Prostate gland (tissue), 2 donors: ENCODE results near the gene PHF12. TPM values are rescaled to one million over a fixed set of nuclear protein-coding genes. Genes with fewer than 3 reads are reported as not detected.
A peak's percentile ranks its signal among the peaks of the same experiment; 100 is the strongest.

Experiments used
- DNase-seq: peaks from one replicate; pipeline ENCODE4 v3.0.0-alpha.2; 2019; ENCODE audit warnings: low spot score
- H3K27ac ChIP-seq, 2 donors: fragments of 200-600 bp; sonication (generic); 2 replicates each; pipeline ENCODE4 v1.5.1; 2017 to 2019
- H3K27me3 ChIP-seq: fragments of 200-600 bp; sonication (generic); replicated peaks from 2 replicates; pipeline ENCODE4 v1.5.1; 2019; ENCODE audit not compliant: insufficient read depth
- H3K36me3 ChIP-seq, 2 donors: fragments of 200-600 bp; sonication (generic); 1 replicate in 1 of 2; 2 replicates in 1 of 2; pipeline versions ENCODE4 v1.5.1 to v1.8.1; 2017 to 2019
- H3K4me1 ChIP-seq: fragments of 200-600 bp; sonication (generic); replicated peaks from 2 replicates; pipeline ENCODE4 v1.5.1; 2019
- H3K4me3 ChIP-seq, 2 donors: fragments of 200-600 bp; sonication (generic); 2 replicates each; pipeline ENCODE4 v1.5.1; 2017 to 2019
- H3K9me3 ChIP-seq: fragments of 200-600 bp; sonication (generic); 2 replicates; pipeline ENCODE4 v1.5.1; 2017
- POLR2A ChIP-seq: fragments of 450-650 bp; IDR thresholded peaks from one replicate; pipeline ENCODE4 v1.6.1; 2016; ENCODE audit warnings: antibody characterized with exemption, mild to moderate bottlenecking
- POLR2AphosphoS5 ChIP-seq: sonication (generic); formaldehyde crosslinking; IDR thresholded peaks from one replicate; pipeline ENCODE4 v1.6.1; 2017; ENCODE audit warnings: antibody characterized with exemption
- WGBS: methylation state at CpG from one replicate; pipeline ENCODE4 v1.1.5; 2018; 5-methylcytosine and 5-hydroxymethylcytosine counted together
- intact Hi-C: fragments of 100-400 bp; cut with DNase I; formaldehyde crosslinking; loops from one replicate; pipeline ENCODE4 v1.14.2; 2022
- total RNA-seq, 2 donors: library from RNA; depleted of rRNA; stranded (reverse); fragments of >200 nt; gene quantifications; one replicate each; pipeline ENCODE4 v1.1.0, GENCODE V29; 2016
- TF ChIP-seq, protein P1 (sequence below), 4 experiments: fragments of 200-600 bp in 2 of 4; fragments of 450-650 bp in 2 of 4; sonication (generic) in 2 of 4; IDR thresholded peaks; 1 replicate in 3 of 4; 2 replicates in 1 of 4; pipeline ENCODE4 v1.5.1; 2016 to 2019; ENCODE audit warnings: antibody characterized with exemption in 4 of 4, mild to moderate bottlenecking in 2 of 4, moderate library complexity in 2 of 4

Gene PHF12
- total RNA-seq, 2 donors from 2014 or later = 74.9 to 112 TPM

DNA sequence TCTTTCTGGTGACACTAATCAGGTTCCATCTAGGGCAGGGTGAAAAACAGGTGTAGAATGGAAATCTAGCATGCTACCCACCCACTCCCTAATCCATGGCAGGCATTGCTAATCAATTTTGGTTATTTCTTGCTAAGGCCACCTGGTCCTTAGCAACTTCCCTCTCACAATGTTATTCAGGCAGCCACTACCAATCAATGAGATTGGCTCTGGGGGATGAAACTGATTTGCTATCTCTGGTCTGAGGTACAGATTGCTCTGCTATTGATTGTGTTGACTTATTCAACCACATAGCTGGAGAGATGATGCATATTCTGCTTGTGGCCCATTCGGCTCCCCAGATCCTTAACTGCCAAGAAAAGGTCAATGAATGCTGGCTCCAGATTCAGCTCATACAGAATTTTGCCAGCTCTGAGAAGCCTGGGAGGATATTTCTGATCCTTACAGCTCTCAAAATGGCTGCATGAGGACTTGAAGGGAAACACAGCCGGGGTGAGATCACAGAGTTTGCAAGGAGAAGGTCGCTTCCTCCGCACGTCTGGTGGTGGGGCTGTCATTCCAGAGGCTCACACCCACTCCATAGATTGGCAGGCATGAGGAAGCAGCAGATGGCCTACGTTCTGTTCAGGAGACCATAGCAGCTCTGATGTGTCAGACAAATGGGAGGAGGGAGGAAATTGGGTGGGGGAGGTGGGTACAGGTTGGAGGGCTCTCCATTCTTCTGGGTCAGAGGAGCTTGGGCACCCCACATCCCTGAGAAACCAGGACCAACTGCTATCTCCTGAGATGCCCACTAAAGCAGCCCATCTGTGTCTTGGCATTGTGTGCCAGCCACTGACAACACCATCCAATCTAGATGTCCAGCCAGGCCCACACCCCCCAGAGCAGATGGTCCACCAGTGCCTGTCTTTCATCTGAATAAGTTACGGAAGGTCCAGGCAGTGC lies 32.2 kb upstream of the PHF12 start:
- 72% methylated on average over 7 of the region's 7 CpGs for WGBS
- Histone ChIP-seq H3K4me3 (no peak overlapping the region), H3K9me3 (no peaks in the 10 kb centered on the region), H3K36me3 (no peaks in the 10 kb centered on the region), H3K4me1 (peaks cover 18% of the 10 kb centered on the region), H3K27me3 (no peaks in the 10 kb centered on the region), H3K27ac (no peak overlapping the region)
- DNase-seq = no peak
- TF ChIP-seq POLR2A (no peak), POLR2AphosphoS5 (no peak)
- TF ChIP-seq, protein P1, sequence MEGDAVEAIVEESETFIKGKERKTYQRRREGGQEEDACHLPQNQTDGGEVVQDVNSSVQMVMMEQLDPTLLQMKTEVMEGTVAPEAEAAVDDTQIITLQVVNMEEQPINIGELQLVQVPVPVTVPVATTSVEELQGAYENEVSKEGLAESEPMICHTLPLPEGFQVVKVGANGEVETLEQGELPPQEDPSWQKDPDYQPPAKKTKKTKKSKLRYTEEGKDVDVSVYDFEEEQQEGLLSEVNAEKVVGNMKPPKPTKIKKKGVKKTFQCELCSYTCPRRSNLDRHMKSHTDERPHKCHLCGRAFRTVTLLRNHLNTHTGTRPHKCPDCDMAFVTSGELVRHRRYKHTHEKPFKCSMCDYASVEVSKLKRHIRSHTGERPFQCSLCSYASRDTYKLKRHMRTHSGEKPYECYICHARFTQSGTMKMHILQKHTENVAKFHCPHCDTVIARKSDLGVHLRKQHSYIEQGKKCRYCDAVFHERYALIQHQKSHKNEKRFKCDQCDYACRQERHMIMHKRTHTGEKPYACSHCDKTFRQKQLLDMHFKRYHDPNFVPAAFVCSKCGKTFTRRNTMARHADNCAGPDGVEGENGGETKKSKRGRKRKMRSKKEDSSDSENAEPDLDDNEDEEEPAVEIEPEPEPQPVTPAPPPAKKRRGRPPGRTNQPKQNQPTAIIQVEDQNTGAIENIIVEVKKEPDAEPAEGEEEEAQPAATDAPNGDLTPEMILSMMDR (IDR thresholded peaks at IDR 0.05) = no peak
- intact Hi-C loops = no loop called here

DNA sequence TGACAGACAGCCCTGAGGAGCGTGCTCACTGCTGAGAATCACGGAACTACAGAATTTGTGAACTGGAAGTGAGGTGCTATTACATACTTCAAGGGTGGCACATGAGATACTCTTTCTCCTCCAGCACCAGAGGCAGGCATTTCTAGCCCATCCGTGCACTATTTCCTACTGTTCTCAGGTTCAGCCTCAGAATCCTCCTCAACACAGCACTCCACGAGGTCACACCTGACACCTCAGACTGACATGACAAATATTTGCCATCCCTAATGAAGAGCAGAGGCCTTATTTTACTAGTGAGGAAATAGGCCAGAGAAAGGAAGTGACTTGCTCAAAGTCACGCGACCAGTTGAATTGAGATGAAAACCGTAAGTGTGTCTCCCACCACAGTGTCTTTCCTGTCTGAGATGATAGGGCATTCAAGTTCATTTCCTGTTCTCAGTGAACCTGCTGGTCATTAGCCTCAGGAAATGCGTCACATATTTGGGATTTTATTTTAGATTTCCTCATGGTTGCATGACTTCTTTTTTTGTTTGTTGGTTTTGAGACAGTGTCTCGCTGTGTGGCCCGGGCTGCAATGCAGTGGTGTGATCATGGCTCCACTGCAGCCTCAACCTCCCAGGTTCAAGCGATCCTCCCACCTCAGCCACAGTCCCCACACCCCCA lies 30.9 kb upstream of the PHF12 start:
- WGBS = 79% methylated on average over 11 of the region's 11 CpGs

DNA sequence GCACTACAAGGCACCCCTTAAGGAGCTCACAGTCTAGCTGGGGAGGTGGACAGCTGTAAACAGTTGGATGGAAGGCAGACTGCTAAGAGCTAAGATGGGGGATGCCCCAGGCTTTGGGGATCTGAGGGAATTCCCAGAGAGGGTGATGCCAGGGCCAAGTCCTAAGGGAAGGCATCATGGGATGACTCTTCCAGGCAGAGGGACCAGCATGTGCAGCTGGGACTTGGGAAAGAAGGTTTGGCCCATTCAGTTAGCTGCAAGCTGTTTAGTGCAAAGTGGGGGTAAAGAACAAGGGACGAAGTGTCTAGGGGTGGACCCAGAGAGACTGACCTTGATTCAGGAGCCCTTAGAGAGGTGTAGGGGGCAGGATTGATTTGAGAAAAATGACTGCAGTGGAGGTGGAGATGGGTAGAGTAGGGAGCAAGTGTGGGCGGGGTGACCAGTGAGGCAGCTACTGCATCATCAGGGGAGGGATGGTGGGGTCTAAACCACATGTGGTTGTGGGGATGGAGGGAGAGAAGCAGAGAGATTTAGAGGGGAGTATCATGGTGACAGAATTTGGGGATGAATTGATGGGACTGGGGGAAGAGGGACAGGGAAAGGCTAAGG lies 27.1 kb upstream of the PHF12 start:
- TF ChIP-seq POLR2A (no peak), POLR2AphosphoS5 (no peak)
- TF ChIP-seq, protein P1 (IDR thresholded peaks at IDR 0.05) = no peak
- Histone ChIP-seq H3K4me1 (no peaks in the 10 kb centered on the region), H3K36me3 (no peaks in the 10 kb centered on the region), H3K27ac (no peak overlapping the region), H3K27me3 (no peaks in the 10 kb centered on the region), H3K9me3 (no peaks in the 10 kb centered on the region), H3K4me3 (no peak overlapping the region)
- intact Hi-C loops = no loop called here
- DNase-seq = no peak
- 91% methylated on average over 2 of the region's 2 CpGs for WGBS

More for the DNA sequence above, 30.9 kb upstream of the PHF12 start:
- Histone ChIP-seq H3K4me1 (peaks cover 17% of the 10 kb centered on the region), H3K27me3 (no peaks in the 10 kb centered on the region), H3K27ac (peak overlapping the region in 1 of 2 donors; percentile 38), H3K9me3 (no peaks in the 10 kb centered on the region), H3K36me3 (no peaks in the 10 kb centered on the region), H3K4me3 (no peak overlapping the region)
- no peak for TF ChIP-seq POLR2A
- TF ChIP-seq POLR2AphosphoS5 = peak; percentile 58
- DNase-seq = peak; percentile 19
- intact Hi-C loops = no loop called here

DNA sequence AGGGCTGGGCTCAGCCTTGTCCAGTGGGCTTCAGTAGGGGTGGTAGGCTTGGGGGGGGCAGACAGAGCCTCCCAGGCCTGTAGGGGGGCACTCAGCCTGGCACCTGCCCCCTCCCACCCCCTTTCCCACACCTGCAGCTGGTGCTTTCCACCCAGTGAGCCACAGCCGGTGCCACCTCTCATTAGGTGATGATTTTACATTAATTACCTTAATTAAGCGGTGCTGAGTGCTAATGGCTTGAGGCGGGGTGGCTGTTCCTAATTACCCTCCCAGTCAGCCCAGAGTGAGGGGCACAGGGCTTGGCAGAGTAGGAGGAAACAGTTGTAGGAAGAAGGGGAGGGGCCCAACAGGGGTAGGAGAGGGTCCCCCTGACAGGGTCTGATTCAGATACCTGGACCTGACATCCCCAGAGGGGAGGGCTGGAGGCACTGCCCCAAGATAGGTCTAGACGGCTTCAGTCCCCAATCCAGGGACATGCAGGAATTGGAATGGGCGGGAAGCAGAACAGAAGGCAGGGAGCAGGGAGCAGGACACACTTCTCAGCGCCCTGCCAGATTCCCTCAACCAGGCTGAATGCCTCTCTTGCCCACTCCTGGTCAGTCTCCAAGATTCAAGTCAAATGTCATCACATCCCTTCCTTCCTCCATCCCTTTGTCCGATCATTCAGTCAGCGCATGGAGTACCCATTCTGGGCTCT lies 26.5 kb upstream of the PHF12 start:
- WGBS = 86% methylated on average over 8 of the region's 8 CpGs
- no peak for DNase-seq
- Histone ChIP-seq H3K4me1 (no peaks in the 10 kb centered on the region), H3K27me3 (no peaks in the 10 kb centered on the region), H3K36me3 (no peaks in the 10 kb centered on the region), H3K27ac (no peak overlapping the region), H3K9me3 (no peaks in the 10 kb centered on the region), H3K4me3 (no peak overlapping the region)
- TF ChIP-seq POLR2A (no peak), POLR2AphosphoS5 (no peak)
- TF ChIP-seq, protein P1 (IDR thresholded peaks at IDR 0.05) = no peak
- intact Hi-C loops = no loop called here

DNA sequence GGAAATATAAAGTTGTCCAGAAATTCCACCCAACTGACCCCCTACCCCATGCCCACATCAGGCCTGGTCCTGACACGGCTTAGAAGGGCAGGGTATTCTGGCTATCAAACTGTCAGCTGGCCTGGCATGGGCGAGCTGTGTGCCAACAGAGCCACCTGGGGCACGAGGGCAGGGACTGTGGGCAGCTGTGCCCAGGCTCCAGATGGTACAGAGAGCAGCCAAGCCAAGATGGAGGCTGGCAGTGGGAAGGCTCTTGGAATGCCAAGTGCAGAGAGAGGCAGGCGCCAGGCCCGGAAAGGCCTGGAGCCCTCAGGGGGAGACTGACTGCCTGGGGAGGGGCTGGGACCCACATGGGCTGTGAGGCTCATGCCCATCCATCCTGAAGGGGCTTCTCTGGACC lies 24.3 kb upstream of the PHF12 start:
- Histone ChIP-seq H3K36me3 (no peaks in the 10 kb centered on the region), H3K9me3 (no peaks in the 10 kb centered on the region), H3K4me3 (no peak overlapping the region), H3K27me3 (no peaks in the 10 kb centered on the region), H3K27ac (no peak overlapping the region), H3K4me1 (no peaks in the 10 kb centered on the region)
- no peak for TF ChIP-seq POLR2AphosphoS5
- TF ChIP-seq, protein P1 (IDR thresholded peaks at IDR 0.05) = no peak
- WGBS = 89% methylated on average over 5 of the region's 5 CpGs
- DNase-seq = no peak
- intact Hi-C loops = no loop called here
